Midbrain (tissue), 1 donor: Measurements from ENCODE around the gene NAPSA.

Source experiments
- DNase-seq: peaks from one replicate; lab custom pipeline; 2025; lab: John Stamatoyannopoulos, UW

Gene NAPSA

DNA sequence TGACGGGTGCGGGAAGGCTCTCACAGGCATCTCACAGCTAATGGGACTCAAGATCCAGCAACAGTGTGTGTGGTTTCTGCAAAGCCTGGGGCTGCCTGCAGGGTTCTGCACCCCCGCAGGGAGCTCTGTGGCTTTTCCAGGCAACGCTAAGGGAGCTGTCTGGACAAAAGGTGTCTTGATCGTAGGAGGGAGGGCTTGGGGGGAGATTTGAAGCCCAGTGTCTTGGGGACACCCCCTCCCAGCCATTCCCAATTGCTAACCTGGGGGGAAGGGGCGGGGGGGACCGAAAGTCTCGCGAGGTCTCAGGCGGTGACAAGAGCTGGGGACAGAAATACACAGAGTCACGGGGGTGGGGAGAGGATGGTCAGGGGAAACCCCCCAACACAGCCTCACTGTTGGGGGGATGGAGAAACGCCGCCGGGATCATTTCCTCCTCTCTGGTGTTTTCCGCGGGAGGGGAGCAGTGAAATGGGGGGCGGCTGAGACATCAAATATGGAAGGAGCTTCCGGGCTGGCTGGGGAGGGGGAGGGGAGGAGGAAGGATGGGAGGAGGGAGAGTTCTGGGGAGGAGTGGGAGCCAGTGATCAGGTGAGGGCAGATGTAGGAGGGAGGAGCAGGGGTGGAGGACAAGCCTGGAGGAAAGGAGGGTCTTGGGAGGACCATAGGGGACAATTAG is 49.5 kb downstream of the NAPSA start:
- DNase-seq, result no peak

DNA sequence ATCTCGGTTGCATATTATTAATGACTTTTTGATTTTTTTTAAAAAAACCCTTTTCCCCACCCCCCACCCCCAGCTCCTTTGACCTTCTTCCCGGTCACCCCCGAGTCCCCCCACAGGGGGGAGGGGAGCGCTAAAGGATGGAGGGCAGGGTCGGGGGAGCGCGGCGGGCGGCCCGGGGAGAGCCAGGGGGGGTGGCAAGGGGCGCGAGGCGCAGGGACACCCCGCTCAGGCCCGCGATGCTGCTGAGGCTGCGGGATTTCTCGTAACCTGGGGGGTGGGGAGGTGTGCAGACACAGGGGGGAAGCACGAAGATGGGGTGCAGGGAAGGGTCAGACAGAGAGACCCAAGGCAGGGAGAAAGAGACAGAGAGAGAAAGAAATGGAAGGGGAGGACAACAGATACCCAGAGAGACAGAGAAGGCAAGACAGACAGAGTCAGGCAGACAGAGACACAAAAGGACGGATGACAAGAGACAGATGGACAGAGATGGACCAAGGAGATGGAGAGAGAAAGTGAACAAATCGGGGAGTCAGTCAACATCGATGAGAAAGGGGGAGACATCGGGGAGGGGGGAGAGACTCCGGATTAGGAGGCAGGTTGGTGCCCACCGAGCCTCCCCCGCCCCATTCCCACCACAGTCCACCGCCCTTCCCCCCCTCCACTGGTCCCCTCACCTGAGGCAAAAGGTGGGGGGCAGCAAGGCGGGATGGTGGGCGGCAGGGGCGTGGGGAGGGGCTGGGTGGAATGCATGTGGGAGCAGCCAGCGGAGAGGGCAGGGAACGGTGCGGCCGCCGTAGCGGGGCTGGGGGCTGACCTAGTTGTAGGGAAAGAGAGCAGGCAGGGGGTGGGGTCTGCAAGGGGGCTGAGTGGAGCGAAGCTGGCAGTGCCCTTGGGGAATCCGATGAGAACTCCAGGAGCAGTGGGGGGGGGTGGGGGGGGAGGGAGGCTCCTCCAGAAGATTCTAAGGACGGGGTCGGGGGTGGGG is 50.4 kb downstream of the NAPSA start:
- no peak for DNase-seq

DNA sequence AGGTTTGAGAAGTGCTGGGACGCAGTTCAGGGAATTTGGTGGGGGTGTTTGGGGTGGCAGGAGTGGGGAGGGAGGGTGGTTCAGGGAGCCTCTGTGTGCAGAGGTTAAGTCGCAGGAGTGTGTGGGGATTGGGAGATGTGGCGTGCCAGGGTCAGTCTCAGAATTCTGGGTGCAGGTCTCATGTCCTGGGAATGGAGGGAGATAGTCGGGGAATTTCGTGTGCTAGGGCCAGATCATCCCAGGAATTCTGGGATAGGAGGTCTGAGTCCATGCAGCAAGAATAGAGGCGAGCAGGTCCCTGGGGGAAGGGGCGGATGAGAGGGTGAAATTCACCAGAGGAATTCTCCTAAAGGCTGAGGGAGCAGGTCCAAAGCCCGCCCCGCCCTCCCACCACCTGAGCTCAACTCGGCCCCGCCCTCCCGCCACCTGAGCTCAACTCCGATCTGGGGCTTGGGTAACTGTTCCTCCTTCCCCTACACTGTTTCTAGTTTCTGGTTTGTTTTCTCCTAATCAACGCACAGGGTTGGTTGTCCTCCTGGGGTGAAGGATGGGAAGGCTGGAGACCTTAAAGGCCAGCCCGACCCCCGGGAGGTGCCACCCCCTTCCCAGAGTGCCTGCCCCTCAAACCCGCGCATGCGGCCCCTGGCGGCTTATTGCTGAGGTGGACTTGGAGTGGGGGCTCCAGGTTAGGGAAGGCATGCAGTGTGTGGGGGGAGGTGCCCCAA is 51.5 kb downstream of the NAPSA start:
- DNase-seq, result no peak

DNA sequence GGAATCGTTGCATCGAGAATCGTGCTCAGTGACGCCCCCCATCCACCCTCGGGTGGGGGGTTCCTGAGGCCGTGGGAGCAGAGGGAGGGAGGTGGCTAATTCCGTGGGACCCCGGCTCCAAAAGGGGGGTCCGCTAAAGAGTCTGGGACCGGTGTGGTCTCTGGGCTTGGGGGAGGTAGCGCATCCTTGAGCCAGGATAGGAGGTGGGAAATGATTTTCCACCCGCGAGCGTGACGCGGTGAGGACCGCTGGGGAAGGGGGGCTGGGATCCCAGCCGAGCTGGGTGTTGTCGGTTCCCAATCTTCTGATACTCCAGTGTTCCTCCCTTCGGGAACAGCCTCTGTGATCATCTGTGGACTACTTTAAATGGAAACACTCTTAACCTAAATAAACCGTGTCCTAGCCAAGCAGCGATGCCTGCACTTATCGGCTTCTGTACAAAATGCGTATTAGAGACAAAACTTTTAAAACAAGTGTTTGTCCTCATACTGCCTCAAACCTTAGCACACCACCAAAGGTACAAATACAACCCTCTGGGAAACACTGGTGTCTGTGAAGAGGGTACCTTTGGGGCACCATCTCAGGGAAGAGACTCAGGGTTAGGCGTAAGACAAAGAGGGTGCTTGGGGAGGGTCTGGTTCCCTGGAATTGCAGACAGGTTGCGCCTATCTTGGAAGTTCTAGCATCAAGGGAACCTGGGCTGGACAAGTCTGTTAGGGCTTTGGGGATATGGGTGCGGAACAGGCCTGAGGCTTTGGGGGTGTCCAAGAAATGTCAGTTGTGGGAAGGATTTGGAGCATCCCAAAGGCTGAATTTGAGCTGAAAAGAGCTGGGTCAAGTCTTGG is 52.2 kb downstream of the NAPSA start:
- no peak for DNase-seq

DNA sequence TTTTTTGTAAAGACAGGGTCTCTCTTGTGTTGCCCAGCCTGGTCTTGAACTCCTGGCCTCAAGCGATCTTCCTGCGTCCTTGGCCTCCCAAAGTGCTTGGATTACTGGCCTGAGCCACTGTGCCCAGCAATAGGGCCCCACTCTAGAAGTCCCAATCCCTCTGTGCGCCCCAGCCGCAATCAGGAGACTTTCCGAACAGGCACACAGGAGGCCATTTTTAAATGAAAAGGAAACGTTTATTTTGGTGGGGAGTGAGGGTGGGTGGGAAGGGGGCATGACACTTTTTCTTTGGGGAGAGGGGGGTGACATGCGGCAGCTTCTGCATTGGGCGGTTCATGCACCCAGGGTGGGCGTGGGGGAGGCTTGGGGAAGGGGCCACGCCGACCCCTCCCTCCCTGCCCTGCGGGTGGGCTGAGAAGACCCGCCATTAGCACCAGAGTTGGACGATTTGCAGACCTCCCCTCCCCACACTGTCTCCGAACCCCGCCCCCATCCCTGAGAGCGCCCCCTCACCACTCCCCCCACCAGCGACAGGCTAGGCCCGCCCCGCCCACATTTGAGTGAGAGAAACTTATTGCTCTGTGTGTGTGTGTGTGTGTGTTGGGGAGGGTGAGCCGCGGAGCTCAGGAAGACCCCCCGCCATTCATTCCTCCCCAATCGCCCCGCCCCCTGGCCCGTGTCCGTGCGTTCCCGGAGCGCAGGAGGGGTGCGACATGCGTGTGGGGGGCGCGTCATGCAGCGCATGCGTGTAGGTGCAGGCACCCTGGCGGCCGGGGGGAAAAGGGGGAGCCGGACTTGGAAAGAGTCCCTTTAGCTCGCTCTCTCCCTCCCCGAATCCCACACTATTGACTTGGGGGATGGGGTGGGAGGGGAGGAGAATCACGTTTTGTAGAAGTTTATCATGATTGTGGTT is 53.5 kb downstream of the NAPSA start:
- DNase-seq, result no peak

DNA sequence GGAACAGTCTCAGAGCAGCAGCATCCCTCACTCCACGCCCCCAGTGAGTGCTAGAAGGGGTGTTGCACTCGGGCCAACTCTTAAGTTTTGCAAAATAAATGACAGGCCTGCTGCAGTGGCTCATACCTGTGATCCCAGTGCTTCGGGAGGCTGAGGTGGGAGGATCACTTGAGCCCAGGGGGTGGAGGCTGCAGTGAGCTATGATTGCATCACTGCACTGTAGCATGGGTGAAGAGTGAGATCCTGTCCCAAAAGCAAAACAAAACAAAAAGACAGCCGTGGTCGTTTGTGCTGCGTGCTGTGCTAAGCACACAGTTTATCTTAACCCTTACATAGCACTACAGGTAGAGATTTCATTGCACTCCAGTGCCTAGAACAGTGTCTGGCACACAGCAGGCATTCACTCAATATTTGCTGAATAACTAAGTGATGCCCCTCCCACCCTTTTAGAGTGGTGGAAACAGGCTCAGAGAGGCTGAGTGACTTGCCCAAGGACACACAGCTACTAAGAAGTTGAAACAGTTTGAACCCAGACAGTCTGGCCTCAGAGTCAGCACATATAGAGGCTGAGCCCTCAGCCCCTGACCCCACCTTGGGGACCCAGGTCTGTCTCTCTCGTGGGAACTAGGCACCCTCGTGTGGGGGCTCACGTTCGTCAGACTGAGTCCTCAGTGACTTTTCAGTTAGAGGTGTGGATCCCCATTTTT is 54.5 kb downstream of the NAPSA start:
- DNase-seq, result no peak

DNA sequence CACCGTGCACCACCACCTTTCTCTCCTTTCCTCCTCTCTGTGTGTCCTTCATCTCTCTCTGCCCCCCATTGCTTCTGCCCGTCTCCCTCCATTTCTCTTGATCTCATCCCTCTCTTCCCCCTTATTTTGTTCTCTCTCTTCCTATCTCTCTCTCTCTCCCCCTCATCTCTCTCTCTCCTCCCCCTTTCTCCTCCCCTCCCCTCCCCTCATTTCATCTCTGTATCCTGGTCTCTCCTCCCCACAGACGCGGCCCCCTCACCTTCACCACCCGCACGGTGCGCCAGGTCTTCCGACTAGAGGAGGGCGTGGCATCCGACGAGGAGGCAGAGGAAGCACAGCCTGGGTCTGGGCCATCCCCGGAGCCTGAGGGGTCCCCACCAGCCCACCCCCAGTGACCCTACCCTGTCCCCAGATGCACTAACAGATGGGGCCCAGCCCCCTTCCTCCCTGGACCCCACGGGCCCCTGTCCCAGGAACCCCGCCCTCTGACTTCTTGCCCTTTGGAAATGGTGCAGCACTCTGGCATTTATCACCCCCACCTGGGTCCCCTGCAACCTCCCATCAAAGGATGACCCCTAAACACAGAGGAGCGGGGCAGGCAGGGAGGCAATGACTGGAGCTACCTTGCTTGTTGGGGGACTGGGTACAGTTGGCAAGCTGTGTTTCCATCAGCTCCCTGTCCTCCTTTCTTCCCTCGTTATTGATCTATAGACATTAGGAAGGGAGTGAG is 55.9 kb downstream of the NAPSA start:
- DNase-seq, result no peak

DNA sequence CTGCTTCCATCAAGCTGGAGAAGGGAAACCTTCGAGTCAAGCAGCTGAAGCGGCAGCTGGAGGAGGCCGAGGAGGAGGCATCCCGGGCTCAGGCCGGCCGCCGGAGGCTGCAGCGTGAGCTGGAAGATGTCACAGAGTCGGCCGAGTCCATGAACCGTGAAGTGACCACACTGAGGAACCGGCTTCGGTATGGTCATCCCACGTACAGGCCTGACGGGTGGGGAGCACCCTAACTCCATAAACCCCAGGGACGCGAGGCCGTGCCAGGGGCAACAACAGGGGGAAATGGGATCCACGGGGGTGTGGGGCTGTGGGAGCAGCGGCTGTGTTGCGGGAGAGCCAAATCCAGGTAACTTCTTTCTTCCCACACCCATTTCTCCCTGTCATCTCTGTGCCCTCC is 56.4 kb downstream of the NAPSA start:
- no peak for DNase-seq
